ENCODE results near the gene C14orf93. TPM values are rescaled to one million over a fixed set of nuclear protein-coding genes. Genes with fewer than 3 reads are reported as not detected.

C14orf93 gene
- total and polyA plus RNA-seq, 9 of the 15 experiments (the other 6 are each of a cell fraction or from before 2014, with no cell fraction given) = 2.2 to 22.4 (median 16.1) TPM

- TF ChIP-seq, protein P1, sequence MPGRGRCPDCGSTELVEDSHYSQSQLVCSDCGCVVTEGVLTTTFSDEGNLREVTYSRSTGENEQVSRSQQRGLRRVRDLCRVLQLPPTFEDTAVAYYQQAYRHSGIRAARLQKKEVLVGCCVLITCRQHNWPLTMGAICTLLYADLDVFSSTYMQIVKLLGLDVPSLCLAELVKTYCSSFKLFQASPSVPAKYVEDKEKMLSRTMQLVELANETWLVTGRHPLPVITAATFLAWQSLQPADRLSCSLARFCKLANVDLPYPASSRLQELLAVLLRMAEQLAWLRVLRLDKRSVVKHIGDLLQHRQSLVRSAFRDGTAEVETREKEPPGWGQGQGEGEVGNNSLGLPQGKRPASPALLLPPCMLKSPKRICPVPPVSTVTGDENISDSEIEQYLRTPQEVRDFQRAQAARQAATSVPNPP (IDR thresholded peaks at IDR 0.05; ENCODE audit: borderline replicate concordance, insufficient read depth, insufficient read length) = no peak
- TF ChIP-seq MAFF (IDR thresholded peaks at IDR 0.05; ENCODE audit: low read length) (no peak), PRMT5 (CRISPR knock-in tag; IDR thresholded peaks at IDR 0.05) (no peak), ZNF146 (CRISPR knock-in tag; IDR thresholded peaks at IDR 0.05; ENCODE audit: unreplicated experiment) (no peak), ZNF586 (CRISPR knock-in tag; conservative IDR thresholded peaks at IDR 0.05) (no peak), ARID2 (IDR thresholded peaks at IDR 0.05) (no peak; the same call in 1 of the 2 replicates), TFAM (CRISPR knock-in tag; conservative IDR thresholded peaks at IDR 0.05) (no peak), WHSC1 (IDR thresholded peaks at IDR 0.05; ENCODE audit: low read length) (peak; percentile 43), CBFA2T3 (IDR thresholded peaks at IDR 0.05) (peak; percentile 50; the same call in 1 of the 2 replicates), XRCC4 (IDR thresholded peaks at IDR 0.05; ENCODE audit: extremely low read depth, insufficient read depth, insufficient read length) (no peak), PRPF4 (IDR thresholded peaks at IDR 0.05; ENCODE audit: insufficient read depth, low read depth, low read length, poor library complexity, severe bottlenecking) (no peak), POLR2H (tag; IDR thresholded peaks at IDR 0.05; ENCODE audit: low read depth) (peak; percentile 89), ZKSCAN8 (CRISPR knock-in tag; IDR thresholded peaks at IDR 0.05) (no peak), PHF21A (IDR thresholded peaks at IDR 0.05; ENCODE audit: borderline replicate concordance, low read depth) (no peak), ZNF449 (CRISPR knock-in tag; IDR thresholded peaks at IDR 0.05) (no peak), ZNF785 (CRISPR knock-in tag; IDR thresholded peaks at IDR 0.05) (no peak), NELFE (IDR thresholded peaks at IDR 0.05; ENCODE audit: insufficient read depth, insufficient read length) (no peak), KDM2B (CRISPR knock-in tag; IDR thresholded peaks at IDR 0.05) (peak; percentile 79; the same call in 1 of the 2 replicates), PTBP1 (IDR thresholded peaks at IDR 0.05; ENCODE audit: low read depth, low read length) (0 out of 2 replicates have a peak, but pooled peaks have one; percentile 28), NFATC3 (IDR thresholded peaks at IDR 0.05) (no peak), SMARCE1 (IDR thresholded peaks at IDR 0.05) (peak; percentile 72)
- TF ChIP-seq, protein P2, sequence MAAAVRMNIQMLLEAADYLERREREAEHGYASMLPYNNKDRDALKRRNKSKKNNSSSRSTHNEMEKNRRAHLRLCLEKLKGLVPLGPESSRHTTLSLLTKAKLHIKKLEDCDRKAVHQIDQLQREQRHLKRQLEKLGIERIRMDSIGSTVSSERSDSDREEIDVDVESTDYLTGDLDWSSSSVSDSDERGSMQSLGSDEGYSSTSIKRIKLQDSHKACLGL (CRISPR knock-in tag; IDR thresholded peaks at IDR 0.05; ENCODE audit: borderline replicate concordance, poor library complexity, severe bottlenecking) = no peak
- TF ChIP-seq, protein P3, sequence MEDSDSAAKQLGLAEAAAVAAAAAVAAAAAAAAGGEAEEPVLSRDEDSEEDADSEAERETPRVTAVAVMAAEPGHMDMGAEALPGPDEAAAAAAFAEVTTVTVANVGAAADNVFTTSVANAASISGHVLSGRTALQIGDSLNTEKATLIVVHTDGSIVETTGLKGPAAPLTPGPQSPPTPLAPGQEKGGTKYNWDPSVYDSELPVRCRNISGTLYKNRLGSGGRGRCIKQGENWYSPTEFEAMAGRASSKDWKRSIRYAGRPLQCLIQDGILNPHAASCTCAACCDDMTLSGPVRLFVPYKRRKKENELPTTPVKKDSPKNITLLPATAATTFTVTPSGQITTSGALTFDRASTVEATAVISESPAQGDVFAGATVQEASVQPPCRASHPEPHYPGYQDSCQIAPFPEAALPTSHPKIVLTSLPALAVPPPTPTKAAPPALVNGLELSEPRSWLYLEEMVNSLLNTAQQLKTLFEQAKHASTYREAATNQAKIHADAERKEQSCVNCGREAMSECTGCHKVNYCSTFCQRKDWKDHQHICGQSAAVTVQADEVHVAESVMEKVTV (CRISPR knock-in tag; IDR thresholded peaks at IDR 0.05) = no peak
Observed at GRCh38 chr14:23006544-23007419, 3.2 kb downstream of the C14orf93 start (continued).
